IPS DF 4.7 (cell line): ENCODE results near the gene SFTPA2.
"Not testable (repeated sequence)": the region's sequence is repeated elsewhere in the genome, so short reads cannot be mapped to it uniquely, and the experiment has no call there.

Experiments
- DNase-seq: peaks from one replicate; pipeline ENCODE4 v3.0.0-alpha.2; 2013; ENCODE audit warnings: low spot score; ENCODE audit errors: extremely low read depth

The SFTPA2 gene

DNA sequence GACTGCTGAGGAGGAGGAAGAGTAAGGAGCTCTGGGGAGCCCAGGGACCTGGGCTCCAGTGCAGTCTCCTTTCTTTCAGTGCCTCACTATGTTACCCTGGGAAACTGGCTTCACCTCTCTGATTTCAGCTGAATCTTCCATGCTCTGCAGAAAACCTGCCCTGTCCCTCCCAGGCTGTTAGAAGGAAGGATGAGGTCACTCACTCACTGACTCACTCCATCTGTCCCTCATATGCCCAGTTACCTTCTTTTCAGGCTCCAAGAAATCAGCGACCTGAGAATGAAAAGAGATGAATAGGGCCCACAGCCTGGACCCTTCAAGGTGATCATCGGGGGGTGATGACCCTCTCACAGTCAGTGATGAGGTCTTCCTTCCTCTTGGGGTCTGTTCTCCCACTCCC lies 481 bp downstream of the SFTPA2 start:
- DNase-seq: no peak

DNA sequence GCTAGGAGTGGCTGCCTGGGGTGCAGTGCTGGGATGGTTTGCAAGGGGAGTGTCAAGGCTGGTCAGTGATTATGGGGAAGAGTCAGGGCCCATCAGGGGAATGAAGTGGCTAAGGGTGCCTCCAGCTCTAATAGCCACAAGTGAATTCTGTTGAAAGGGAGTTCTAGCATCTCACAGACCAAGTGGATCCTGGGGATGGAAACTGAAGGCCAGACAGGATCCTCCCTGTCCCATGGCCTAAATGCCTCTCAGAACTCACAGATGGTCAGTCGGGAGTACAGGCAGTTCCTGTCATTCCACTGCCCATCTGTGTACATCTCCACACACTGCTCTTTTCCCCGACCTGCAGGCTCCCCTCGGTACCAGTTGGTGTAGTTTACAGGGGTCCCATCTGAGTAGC lies 3.2 kb downstream of the SFTPA2 start:
- DNase-seq: not testable (repeated sequence)

DNA sequence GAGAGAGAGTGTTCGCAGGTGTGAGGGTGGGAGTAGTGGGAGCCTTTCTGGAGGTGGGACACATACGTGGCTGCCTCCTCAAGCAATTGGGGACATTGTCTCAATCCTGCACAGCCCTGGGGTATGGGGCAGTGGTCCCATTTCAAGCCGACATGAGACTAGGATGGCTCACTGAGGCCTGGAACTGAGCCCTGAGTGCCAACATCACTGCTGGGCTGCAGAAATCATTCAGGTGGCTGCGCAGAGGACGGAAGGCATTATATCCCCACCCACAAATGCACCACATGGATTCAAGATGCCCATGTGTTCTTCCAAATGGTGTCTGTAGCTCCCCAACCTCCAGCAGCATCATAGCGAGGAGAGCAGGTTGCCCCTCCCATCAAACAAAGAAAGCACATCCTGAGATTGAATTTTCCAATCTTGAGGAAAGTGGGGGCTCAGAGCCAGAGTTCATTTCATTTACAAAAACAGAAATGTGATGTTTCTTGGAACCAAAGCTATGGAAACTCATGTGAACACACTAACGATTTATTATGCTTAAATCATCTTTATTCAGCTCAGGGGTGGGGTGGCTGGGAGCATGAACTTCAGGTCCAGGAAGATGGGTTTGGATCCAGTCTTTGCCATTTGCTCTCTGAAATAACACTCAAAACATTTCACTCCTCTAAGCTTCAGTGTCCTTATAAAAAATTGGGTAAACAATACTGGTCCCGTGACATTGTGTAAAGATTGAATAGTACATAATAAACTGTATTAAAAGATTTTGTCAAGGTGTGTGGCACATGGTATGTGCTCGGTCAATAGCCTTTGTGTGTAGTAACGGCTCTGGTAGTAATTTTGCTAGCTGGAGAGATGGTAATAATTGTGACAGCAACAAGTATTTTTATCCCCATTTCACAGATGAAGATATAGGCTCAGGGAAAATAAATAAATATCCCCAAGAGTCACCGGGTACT lies 4.6 kb downstream of the SFTPA2 start:
- no peak for DNase-seq

DNA sequence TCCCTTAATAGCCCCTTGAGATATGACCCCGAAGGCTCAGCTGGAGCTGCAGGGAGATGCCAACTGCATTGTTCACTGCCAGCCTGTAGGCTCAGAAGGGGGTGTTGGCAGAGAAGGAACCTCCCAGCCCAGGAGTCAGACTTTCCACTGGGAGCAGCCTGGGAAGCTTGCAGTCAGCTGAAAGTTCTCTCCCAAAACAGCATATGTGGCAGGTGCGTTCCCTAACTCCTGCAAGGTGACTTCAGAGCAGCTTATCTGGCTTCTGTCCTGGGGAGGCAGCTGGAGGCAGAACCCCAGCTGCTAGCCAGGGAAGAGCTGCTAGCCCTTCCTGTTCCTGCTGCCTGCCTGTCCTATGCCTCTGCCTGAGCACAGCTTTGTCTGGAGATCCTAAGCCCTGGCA lies 8.1 kb downstream of the SFTPA2 start:
- DNase-seq: no peak

DNA sequence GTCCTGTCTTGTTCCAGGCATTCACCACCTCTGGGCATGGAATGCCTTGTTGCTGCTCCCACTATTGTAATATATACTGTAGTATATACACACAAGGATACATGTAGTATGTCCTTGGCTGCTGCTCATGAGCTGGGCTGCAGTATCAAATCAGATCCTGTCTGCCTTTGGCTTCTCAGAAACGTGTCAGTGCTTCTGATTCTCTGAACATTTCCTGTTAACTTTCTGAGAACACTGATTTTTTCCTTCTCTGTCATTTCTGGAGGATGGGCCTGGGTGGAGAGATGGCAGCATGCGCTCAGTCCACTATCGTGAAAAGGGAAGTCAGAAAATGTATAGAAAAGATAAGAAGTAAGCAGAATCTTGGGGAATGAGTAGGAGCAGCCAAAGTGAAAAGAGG lies 12.2 kb downstream of the SFTPA2 start:
- DNase-seq: no peak

DNA sequence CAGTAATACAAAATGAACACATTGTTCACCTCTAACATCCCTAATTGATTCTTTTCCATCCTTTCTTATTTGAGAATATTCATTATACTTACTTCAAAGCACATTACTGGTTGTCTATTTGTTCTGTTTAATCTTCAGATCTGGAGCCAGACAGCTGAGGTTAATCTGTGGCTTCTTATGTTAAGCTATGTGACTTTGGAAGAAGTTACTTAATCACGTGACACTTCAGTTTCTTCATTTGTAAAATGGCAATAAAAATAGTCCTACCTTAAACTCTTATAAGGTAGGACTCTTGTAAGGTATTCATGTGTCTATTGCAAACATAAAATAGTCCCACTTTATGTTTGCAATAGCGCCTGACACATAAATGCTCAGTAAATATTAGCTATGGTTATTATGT lies 13.1 kb downstream of the SFTPA2 start:
- not testable (repeated sequence) for DNase-seq

DNA sequence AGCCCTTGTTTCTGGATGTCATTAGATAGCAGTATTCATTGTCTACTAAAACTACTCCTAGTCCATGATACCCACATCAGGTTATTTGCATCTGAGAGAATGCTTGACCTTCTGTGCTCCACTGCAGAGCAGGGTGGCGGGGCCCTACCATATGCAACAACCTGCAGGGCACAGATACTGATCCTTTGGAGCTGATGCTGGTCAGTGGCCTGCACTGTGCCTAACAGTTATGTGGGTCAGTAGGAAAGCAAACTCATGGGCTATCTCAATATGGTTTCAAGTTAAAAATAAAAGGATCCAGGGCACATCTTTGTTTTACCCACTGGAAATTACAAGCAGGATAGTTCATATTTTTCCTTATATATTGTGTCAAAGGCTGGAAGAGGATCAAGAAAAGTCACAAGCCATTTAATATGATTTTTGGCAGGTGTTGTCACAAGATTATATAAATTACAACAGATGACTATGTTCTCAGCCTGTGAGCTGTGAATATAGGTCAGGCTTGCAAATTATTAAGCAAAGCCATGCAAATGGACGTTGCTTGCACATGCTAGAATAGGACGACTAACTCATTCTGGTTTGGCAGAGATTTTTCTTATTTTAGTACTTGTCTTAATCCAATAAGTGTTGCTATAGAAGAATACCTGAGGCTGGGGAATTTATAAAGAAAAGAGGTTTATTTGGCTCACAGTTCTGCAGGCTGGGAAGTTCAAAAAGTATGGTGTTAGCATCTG lies 15.1 kb downstream of the SFTPA2 start:
- DNase-seq: not testable (repeated sequence)

DNA sequence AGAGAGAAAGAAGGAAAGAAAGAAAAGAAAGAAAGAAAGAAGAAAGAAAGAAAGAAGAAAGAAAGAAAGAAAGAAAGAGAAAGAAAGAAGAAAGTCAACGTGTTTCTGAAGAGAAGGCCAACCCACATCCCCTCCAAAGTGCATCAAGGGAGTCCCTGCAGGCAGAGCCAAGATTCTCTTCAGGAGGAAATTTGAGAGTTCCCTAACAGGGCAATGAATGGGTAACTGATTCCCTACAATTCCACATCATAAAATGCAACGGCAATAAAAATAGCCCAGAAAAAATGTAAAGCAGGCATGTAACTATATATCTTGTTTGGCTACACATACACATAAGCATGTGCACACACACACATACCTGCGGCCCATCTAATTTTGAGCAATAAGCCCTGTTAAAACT lies 15.8 kb downstream of the SFTPA2 start:
- DNase-seq: not testable (repeated sequence)

DNA sequence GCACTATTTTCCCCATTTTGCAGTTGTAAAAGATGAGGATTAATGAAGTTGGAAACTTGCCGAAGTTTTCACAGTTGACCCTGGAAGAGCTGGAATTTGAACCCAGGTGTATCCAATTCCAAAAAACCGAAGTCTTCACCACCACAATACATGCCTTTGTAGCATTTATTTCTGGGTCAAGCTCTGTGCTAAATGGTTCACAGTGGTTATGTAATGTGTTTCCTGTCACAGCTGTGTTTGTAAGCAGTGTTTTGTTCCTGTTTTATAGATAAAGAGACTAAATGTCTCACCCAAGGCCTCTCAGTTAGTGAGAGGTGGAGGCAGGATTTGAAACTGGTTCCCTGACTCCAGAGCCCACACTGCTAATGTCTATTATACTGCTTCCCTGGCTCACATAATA lies 17.6 kb downstream of the SFTPA2 start:
- no peak for DNase-seq

DNA sequence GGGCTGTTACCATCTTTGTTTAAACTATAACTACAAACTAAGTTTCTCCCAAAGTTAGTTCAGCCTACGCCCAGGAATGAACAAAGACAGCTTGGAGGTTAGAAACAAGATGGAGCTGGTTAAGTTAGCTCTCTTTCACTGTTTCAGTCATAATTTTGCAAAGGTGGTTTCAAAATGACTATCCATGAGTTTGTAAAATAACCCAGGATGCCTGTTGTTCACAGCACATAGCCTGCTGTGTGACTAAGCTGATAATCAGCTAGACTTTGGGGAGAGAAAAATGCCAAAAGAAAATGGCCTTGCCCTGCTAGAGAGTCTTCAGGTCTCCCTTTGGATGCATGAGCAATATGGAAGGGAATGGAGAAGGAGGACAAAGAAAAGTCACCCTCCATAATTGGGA lies 19.3 kb downstream of the SFTPA2 start:
- not testable (repeated sequence) for DNase-seq

DNA sequence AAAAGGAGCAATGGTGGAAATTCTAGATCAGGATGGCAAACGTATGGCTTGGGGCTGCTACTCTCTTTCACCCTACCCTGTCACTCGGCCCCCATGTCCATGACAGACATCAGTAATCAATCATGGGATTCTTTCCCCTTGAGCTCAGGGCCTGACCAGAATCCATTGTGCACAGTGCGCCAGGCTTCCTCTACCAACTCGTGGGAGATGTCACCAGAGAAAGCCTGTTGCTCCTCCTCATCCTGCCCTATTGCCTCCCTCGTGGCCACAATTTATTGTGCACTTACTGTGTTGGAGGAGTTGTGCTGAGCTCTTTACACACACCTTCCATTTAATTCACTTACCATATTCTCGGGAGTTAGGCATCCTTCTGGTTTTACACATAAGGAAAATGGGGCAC lies 21.9 kb downstream of the SFTPA2 start:
- DNase-seq: not testable (repeated sequence)

DNA sequence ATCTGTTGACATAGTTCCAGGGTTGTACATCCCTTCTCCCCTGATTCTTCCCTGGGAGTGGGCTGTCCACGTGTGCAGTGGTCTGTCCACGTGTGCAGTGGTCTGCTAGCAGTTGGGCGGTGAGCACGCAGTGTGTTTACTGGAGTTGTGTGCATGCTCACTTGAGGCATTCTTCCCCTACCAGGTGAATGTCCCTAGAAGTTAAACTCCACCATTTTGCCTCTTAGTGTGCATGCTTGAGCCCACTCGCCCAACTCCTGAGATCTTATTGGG lies 26.4 kb downstream of the SFTPA2 start:
- not testable (repeated sequence) for DNase-seq

DNA sequence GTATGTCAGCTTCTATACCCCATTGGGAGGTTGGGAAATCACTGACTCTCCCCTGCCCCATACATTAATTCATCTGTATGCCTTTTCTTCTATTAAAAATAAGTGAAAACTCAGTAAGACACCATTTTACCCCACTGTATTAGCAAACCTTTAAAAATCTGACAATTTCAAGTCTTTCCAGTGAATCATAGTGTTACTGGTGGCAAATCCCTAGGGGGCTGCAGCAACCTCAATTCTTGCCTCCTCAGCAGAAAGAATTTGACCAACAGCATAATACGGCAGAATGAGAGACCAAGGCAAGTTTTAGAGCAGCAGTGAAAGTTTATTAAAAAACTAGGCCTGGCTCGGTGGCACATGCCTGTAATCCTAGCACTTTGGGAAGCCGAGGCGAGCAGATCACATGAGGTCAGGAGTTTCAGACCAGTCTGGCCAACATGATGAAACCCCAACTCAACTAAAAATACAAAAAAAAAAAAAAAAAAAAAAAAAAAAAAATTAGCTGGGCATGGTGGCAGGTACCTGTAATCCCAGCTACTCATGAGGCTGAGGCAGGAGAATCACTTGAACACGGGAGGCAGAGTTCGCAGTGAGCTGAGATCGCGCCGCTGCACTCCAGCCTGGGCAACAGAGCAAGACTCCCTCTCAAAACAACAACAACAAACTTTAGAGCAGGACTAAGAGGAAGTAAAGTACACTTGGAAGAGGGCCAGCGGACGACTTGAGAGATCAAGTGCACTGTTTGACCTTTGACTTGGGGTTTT lies 26.9 kb downstream of the SFTPA2 start:
- not testable (repeated sequence) for DNase-seq

DNA sequence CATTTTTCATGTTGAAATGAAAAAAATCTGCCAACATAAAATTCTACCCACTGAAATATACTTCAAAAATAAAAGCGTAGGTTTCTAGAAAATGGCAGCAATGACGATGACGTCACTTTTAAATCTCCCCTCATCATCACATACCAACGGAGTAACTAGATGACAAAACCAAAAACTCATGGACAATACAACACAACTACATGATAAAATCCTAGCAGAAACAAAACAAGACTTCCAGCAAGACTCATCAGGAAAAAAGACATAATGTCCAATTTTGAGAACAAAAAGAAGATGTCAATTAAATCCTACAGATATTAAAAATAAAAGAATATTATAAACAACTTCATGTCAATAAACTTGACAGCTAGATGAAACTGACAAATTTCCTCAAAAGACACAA lies 31.9 kb downstream of the SFTPA2 start:
- not testable (repeated sequence) for DNase-seq

DNA sequence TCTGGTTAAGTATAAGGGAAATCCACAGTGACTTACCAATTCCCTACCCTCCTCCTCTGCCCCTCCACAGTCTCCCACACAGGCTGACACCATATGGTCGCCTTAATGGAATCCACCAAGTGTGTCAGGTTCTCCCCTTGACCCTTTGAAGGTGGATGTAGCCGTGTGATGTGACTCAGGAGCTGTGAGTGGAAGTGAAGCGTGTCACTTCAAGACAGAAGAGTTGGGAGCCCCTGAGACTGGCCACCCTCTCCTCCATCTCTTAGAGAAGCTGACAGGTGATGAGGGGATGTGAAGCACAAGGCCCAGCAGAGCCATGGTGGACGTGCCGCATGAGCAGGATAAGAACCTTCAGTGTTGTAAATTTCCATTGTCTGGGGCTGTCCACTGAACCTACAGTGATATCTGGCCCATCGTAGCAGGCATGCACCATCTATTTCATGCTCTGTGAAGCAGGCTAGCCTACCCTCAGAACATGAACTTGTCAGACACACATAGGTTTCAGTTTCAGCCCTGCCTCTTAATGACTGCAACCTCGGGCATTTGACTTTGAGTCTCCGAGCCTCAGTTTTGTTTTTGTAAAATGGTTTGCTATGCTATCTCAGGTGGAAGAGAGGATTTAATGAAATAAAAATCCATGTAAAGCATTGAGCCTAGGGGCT lies 35.0 kb downstream of the SFTPA2 start:
- not testable (repeated sequence) for DNase-seq

DNA sequence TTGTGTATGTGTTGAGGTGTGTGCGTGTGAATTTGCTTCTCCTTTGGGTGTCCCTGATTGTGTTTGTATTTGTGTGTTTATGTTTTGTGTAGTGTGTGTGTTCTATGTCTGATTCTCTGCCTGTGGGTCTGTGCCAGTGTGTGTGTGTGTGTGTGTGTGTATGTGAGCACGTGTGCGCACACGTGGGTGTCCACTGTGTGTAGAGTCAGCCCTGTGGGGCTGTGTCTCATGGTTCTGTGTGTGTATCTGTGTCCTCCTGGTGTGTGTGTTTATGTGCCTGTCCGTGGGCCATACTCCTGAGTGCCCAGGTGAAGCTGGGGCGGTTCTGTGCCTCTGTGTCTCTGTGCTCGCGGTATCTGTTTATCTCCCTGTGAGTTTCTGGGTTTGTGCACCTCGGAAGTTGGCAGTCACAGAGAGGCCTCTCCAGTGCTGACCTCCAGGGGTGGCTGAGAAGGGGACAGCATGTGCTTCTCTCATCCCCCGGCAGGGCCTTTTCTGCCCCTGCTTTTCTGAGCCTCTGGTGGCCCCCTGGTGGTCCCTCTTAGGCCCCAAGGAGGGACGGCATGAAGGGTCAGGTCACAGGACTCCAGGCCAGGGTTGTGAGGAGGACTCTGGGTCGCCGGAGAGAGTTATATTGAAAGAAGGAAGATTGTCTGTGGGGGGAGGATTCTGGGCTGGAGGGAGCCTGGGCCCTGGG lies 36.9 kb downstream of the SFTPA2 start:
- DNase-seq: not testable (repeated sequence)

DNA sequence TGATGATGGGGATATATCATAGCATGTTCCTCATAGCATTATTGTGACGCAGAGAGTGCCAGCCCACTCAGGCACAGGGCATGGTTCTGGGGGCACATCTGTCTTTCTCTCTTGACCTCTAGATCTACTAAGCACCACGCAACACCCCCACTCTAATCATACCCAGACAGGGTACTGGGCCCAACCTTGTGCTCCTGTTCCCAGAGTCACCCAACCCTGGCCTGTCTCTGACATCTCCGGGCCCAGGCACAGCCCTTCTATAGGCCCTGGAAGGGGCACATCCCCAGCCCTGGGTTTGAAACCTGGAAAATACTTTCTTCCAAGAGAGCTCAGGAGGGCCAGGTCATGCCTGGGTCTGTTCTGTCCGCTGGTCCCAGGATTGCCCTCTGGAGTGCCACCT lies 37.7 kb downstream of the SFTPA2 start:
- not testable (repeated sequence) for DNase-seq

DNA sequence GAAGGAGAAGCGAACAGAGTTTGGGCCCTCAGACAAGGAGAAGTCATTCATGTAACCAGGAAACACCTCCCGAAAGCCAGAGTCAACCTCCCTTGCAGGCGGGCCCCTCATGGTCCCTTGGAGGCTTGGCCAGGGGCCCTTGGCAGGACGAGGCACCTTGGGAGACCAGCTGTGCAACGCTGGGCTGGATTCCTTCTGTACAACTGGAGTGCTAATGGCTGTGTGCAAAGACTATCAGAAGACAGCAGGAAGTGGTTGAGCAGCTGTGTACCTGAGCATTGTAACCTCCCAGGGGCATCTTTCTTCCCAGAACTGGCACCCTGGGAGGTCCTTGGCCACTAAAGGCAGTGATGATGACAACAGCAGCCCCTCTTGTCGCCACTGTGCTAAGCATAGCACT lies 38.5 kb downstream of the SFTPA2 start:
- DNase-seq: not testable (repeated sequence)

DNA sequence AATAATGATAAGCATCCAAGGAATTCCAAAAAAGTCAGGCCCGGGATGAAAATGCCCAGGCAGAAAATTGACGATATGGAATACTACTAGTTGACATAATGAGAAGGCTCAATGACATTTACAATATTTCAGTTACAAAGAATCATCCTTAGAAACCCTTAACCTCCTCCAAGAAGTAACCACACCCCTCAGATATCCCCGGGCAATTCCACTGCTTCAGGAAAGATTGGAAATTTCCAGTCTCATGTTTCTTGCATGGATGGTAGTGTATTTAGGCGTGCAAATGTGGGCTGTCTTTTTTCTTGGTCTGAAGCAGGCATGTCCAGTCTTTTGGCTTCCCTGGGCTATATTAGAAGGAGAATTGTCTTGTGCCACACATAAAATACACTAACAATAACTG lies 42.6 kb downstream of the SFTPA2 start:
- not testable (repeated sequence) for DNase-seq

DNA sequence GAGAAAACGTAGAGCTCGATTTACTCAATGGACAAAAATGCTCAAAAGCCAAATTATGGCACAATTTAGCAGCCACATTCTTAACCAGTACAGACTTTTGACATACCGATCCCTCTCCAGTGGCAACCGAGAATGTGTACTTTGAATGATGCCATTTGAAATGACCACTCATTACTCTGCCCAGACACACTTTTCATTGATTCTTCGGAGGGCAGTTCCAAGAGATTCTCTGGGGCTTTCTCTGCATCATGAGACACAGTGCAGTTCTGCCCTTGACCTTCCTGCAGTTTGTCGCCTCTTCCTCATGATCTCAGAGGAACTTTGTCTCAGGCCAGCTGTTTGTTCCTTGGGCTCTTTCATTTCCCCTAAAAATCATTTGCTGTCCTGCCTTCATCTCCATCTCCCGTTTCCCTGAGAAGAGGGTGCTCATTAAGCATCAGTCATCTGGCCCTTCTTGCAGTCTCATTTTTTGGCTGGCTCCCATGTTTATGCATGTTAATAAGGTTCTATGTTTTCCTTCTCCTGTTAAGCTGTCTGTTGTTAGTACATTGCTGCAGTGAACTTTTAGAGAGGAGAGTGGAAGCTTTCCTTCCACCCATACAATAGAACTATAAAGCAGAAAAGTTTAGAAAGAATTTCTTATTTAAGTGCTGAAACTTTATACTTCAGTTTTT lies 43.5 kb downstream of the SFTPA2 start:
- DNase-seq: not testable (repeated sequence)
